ENCODE measurements around the gene KLHL36.

DNA sequence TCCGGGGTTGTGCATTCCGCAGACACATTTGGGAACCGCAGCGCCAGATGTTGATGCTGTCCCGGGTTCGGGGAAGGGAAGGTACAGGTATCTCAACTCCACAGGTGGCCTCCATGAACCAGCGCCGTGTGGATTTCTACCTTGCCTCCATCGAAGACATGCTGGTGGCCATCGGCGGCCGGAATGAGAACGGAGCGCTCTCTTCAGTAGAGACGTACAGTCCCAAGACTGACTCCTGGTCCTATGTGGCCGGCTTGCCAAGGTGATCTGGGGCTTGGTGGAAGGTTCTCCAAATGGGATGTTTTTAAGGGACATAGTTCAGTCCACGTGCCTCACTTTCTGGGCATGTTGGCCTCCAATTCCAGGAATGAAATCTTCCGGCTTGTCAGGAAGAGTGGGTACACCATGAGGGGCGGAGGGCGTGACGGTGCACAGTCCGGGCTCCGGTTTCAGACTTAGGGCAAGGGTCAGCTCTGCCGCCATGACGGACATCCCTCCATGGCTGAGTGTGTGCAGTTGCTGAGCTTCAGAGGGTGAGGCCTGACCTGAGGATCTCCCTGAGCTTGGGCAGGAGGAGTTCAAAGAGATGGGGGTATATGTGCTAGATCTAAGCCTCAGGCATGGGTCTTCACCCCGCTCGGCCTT lies 11.5 kb downstream of the KLHL36 start:
- no peak for TF ChIP-seq POLR2A (IDR thresholded peaks at IDR 0.05)
- TF ChIP-seq, protein P1, sequence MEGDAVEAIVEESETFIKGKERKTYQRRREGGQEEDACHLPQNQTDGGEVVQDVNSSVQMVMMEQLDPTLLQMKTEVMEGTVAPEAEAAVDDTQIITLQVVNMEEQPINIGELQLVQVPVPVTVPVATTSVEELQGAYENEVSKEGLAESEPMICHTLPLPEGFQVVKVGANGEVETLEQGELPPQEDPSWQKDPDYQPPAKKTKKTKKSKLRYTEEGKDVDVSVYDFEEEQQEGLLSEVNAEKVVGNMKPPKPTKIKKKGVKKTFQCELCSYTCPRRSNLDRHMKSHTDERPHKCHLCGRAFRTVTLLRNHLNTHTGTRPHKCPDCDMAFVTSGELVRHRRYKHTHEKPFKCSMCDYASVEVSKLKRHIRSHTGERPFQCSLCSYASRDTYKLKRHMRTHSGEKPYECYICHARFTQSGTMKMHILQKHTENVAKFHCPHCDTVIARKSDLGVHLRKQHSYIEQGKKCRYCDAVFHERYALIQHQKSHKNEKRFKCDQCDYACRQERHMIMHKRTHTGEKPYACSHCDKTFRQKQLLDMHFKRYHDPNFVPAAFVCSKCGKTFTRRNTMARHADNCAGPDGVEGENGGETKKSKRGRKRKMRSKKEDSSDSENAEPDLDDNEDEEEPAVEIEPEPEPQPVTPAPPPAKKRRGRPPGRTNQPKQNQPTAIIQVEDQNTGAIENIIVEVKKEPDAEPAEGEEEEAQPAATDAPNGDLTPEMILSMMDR (IDR thresholded peaks at IDR 0.05 in 4 of 5, conservative IDR thresholded peaks at IDR 0.05 in 1 of 5), result no peak
